GM23338 (cell line): ENCODE results near the gene EXPH5. TPM values are rescaled to one million over a fixed set of nuclear protein-coding genes. Genes with fewer than 3 reads are reported as not detected.

ENCODE experiments used
- ATAC-seq: fragments of 200-7000 bp; cut with Tn5 transposase; 3 replicates; pipeline ENCODE4 v1.9.1; 2020
- DNase-seq: peaks from one replicate; pipeline ENCODE4 v3.0.0-alpha.2; 2015; ENCODE audit warnings: low spot score
- H2AFZ ChIP-seq: fragments of 200-600 bp; sonication (generic); 2 replicates; pipeline ENCODE4 v1.8.0; 2016; ENCODE audit warnings: antibody characterized with exemption, mild to moderate bottlenecking, moderate library complexity
- H3F3A ChIP-seq: fragments of 200-600 bp; sonication (generic); replicated peaks from 2 replicates; pipeline ENCODE4 v1.8.0; 2017; ENCODE audit warnings: antibody characterized with exemption, mixed run types, low read depth
- H3K27ac ChIP-seq: fragments of 200-600 bp; sonication (generic); 2 replicates; pipeline ENCODE4 v1.6.1; 2016; ENCODE audit warnings: low read depth
- H3K27me3 ChIP-seq: fragments of 200-600 bp; sonication (generic); 2 replicates; pipeline ENCODE4 v1.8.0; 2016; ENCODE audit warnings: mild to moderate bottlenecking, mixed run types, moderate library complexity; ENCODE audit not compliant: insufficient read depth
- H3K36me3 ChIP-seq: fragments of 200-600 bp; sonication (generic); 2 replicates; pipeline ENCODE4 v1.8.0; 2016; ENCODE audit warnings: mild to moderate bottlenecking; ENCODE audit not compliant: insufficient read depth
- H3K4me1 ChIP-seq: fragments of 200-600 bp; sonication (generic); 2 replicates; pipeline ENCODE4 v1.8.0; 2016; ENCODE audit warnings: mild to moderate bottlenecking, moderate library complexity; ENCODE audit not compliant: insufficient read depth
- H3K4me2 ChIP-seq: fragments of 200-600 bp; sonication (generic); 2 replicates; pipeline ENCODE4 v1.7.1; 2017; ENCODE audit warnings: mixed run types
- H3K4me3 ChIP-seq: fragments of 200-600 bp; sonication (generic); 2 replicates; pipeline ENCODE4 v1.6.1; 2016; ENCODE audit warnings: mixed run types
- H3K79me2 ChIP-seq: fragments of 200-600 bp; sonication (generic); replicated peaks from 2 replicates; pipeline ENCODE4 v1.8.0; 2017; ENCODE audit warnings: mild to moderate bottlenecking; ENCODE audit not compliant: insufficient read depth
- H3K9me2 ChIP-seq: fragments of 200-600 bp; sonication (generic); 2 replicates; pipeline ENCODE4 v1.8.0; 2017; ENCODE audit not compliant: insufficient read depth
- H4K20me1 ChIP-seq: fragments of 200-600 bp; sonication (generic); replicated peaks from 2 replicates; pipeline ENCODE4 v1.8.0; 2017; ENCODE audit warnings: mild to moderate bottlenecking; ENCODE audit not compliant: insufficient read depth
- H3K27ac Mint-ChIP-seq: 2 replicates; pipeline ENCODE4 v1.8.0; 2020; ENCODE audit warnings: inconsistent platforms, mild to moderate bottlenecking, moderate library complexity, mixed read lengths
- H3K27me3 Mint-ChIP-seq: 3 replicates; pipeline ENCODE4 v1.8.0; 2022; ENCODE audit warnings: low read depth, mild to moderate bottlenecking, moderate library complexity, mixed read lengths, inconsistent platforms; ENCODE audit not compliant: insufficient read depth, poor library complexity
- H3K36me3 Mint-ChIP-seq: 3 replicates; pipeline ENCODE4 v1.8.0; 2021; ENCODE audit warnings: low read depth, mild to moderate bottlenecking, inconsistent platforms, moderate library complexity, mixed read lengths
- H3K4me1 Mint-ChIP-seq: 3 replicates; pipeline ENCODE4 v1.8.0; 2020; ENCODE audit warnings: mild to moderate bottlenecking, inconsistent platforms, mixed read lengths
- H3K4me3 Mint-ChIP-seq: 3 replicates; pipeline ENCODE4 v1.8.0; 2021; ENCODE audit warnings: moderate library complexity, mild to moderate bottlenecking, inconsistent platforms, mixed read lengths
- H3K9me3 Mint-ChIP-seq: 3 replicates; pipeline ENCODE4 v1.8.0; 2020; ENCODE audit warnings: moderate library complexity, mild to moderate bottlenecking, inconsistent platforms, mixed read lengths
- CREB1 ChIP-seq: fragments of 250-450 bp; sonication (Bioruptor Pico); IDR thresholded peaks from 2 replicates; pipeline ENCODE4 v1.5.0; 2020; ENCODE audit warnings: low read depth, mild to moderate bottlenecking, moderate library complexity
- EZH2 ChIP-seq: fragments of 200-600 bp; sonication (generic); IDR thresholded peaks from one replicate; pipeline ENCODE4 v1.8.0; 2017; ENCODE audit warnings: antibody characterized with exemption, mild to moderate bottlenecking, low read depth; ENCODE audit not compliant: unreplicated experiment
- EZH2phosphoT487 ChIP-seq: fragments of 200-600 bp; sonication (generic); IDR thresholded peaks from one replicate; pipeline ENCODE4 v1.8.1; 2018; ENCODE audit warnings: antibody characterized with exemption; ENCODE audit not compliant: unreplicated experiment
- NANOG ChIP-seq: IDR thresholded peaks from 2 replicates; pipeline ENCODE4 v1.6.1; 2016; ENCODE audit warnings: antibody characterized with exemption, borderline replicate concordance
- POLR2AphosphoS5 ChIP-seq: IDR thresholded peaks from 2 replicates; pipeline ENCODE4 v1.6.1; 2016; ENCODE audit warnings: antibody characterized with exemption, low read depth
- STAT1 ChIP-seq: IDR thresholded peaks from one replicate; pipeline ENCODE4 v1.6.1; 2016; ENCODE audit warnings: antibody characterized with exemption; ENCODE audit not compliant: unreplicated experiment
- ZNF331 ChIP-seq: fragments of 250-450 bp; sonication (Bioruptor Pico); IDR thresholded peaks from 2 replicates; pipeline ENCODE4 v1.5.0; 2020; ENCODE audit warnings: low read depth, mild to moderate bottlenecking, moderate library complexity
- polyA plus RNA-seq: library from polyadenylated mRNA; unstranded; fragments of >200 nt; fragmentation: Nextera tagmentation; extraction: Ambion mirVana; gene quantifications from 2 replicates; pipeline ENCODE4 v1.2.1, GENCODE V29; 2016
- total RNA-seq: library from RNA; depleted of rRNA; stranded (reverse); fragments of >200 nt; shearing (Covaris generic); gene quantifications from 2 replicates; pipeline ENCODE4 v1.2.3, GENCODE V29; 2014
- TF ChIP-seq, protein P1 (sequence below): fragments of 250-450 bp; sonication (Bioruptor Pico); IDR thresholded peaks from 2 replicates; pipeline ENCODE4 v1.5.0; 2020; ENCODE audit warnings: mild to moderate bottlenecking, moderate library complexity
- TF ChIP-seq, protein P2 (sequence below), 2 experiments: fragments of 200-600 bp in 1 of 2; sonication (generic) in 1 of 2; conservative IDR thresholded peaks; 2 replicates each; pipeline versions ENCODE4 v1.5.1 to v1.6.1; 2016 to 2017; ENCODE audit warnings: antibody characterized with exemption in 2 of 2, low read depth in 2 of 2, mild to moderate bottlenecking in 2 of 2, moderate library complexity in 1 of 2

The EXPH5 gene
- total and polyA plus RNA-seq, 2 experiments from 2014 or later = 3.6 to 12.6 TPM

DNA sequence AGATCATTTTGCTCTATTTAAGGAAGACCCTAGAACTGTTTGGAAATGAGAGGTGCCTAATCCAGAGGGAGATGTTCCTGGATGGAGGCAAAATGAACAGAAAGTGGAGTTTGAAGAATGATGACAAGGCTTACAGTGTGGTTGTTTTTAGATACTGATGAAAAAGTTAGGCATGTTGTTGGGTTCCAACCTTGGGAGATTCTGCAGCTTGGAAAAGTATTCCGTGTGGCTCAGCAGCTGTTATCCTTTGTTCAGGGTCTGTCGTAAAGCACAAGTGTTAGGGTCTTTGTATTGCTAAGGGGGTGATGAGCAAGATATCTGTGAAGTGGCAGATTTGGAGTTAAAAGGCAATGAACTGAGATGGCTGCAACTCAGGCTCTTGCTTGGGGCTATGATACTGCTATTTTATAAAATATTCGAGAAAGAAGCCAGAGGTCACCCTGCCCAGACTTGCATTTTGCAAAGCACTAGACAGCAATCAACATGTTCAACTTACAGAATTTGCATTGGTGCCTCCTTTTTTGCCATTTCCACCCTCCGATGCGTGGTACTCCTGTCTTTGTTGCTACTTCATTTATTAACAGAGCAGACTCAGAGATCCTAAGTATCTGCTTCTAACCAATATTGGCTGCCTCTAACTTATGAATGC, 50.1 kb downstream of the EXPH5 start (continued):
- TF ChIP-seq, protein P1, sequence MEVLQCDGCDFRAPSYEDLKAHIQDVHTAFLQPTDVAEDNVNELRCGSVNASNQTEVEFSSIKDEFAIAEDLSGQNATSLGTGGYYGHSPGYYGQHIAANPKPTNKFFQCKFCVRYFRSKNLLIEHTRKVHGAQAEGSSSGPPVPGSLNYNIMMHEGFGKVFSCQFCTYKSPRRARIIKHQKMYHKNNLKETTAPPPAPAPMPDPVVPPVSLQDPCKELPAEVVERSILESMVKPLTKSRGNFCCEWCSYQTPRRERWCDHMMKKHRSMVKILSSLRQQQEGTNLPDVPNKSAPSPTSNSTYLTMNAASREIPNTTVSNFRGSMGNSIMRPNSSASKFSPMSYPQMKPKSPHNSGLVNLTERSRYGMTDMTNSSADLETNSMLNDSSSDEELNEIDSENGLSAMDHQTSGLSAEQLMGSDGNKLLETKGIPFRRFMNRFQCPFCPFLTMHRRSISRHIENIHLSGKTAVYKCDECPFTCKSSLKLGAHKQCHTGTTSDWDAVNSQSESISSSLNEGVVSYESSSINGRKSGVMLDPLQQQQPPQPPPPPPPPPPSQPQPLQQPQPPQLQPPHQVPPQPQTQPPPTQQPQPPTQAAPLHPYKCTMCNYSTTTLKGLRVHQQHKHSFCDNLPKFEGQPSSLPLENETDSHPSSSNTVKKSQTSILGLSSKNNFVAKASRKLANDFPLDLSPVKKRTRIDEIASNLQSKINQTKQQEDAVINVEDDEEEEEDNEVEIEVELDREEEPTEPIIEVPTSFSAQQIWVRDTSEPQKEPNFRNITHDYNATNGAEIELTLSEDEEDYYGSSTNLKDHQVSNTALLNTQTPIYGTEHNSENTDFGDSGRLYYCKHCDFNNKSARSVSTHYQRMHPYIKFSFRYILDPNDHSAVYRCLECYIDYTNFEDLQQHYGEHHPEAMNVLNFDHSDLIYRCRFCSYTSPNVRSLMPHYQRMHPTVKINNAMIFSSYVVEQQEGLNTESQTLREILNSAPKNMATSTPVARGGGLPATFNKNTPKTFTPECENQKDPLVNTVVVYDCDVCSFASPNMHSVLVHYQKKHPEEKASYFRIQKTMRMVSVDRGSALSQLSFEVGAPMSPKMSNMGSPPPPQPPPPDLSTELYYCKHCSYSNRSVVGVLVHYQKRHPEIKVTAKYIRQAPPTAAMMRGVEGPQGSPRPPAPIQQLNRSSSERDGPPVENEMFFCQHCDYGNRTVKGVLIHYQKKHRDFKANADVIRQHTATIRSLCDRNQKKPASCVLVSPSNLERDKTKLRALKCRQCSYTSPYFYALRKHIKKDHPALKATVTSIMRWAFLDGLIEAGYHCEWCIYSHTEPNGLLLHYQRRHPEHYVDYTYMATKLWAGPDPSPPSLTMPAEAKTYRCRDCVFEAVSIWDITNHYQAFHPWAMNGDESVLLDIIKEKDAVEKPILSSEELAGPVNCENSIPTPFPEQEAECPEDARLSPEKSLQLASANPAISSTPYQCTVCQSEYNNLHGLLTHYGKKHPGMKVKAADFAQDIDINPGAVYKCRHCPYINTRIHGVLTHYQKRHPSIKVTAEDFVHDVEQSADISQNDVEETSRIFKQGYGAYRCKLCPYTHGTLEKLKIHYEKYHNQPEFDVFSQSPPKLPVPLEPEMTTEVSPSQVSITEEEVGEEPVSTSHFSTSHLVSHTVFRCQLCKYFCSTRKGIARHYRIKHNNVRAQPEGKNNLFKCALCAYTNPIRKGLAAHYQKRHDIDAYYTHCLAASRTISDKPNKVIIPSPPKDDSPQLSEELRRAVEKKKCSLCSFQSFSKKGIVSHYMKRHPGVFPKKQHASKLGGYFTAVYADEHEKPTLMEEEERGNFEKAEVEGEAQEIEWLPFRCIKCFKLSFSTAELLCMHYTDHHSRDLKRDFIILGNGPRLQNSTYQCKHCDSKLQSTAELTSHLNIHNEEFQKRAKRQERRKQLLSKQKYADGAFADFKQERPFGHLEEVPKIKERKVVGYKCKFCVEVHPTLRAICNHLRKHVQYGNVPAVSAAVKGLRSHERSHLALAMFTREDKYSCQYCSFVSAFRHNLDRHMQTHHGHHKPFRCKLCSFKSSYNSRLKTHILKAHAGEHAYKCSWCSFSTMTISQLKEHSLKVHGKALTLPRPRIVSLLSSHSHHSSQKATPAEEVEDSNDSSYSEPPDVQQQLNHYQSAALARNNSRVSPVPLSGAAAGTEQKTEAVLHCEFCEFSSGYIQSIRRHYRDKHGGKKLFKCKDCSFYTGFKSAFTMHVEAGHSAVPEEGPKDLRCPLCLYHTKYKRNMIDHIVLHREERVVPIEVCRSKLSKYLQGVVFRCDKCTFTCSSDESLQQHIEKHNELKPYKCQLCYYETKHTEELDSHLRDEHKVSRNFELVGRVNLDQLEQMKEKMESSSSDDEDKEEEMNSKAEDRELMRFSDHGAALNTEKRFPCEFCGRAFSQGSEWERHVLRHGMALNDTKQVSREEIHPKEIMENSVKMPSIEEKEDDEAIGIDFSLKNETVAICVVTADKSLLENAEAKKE (CRISPR knock-in tag) = no peak
- TF ChIP-seq, protein P2, sequence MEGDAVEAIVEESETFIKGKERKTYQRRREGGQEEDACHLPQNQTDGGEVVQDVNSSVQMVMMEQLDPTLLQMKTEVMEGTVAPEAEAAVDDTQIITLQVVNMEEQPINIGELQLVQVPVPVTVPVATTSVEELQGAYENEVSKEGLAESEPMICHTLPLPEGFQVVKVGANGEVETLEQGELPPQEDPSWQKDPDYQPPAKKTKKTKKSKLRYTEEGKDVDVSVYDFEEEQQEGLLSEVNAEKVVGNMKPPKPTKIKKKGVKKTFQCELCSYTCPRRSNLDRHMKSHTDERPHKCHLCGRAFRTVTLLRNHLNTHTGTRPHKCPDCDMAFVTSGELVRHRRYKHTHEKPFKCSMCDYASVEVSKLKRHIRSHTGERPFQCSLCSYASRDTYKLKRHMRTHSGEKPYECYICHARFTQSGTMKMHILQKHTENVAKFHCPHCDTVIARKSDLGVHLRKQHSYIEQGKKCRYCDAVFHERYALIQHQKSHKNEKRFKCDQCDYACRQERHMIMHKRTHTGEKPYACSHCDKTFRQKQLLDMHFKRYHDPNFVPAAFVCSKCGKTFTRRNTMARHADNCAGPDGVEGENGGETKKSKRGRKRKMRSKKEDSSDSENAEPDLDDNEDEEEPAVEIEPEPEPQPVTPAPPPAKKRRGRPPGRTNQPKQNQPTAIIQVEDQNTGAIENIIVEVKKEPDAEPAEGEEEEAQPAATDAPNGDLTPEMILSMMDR (conservative IDR thresholded peaks at IDR 0.05; ENCODE audit: low read depth in 2 of 2) = no peak
- TF ChIP-seq NANOG (no peak), STAT1 (no peak), EZH2phosphoT487 (no peak), CREB1 (CRISPR knock-in tag) (no peak)

DNA sequence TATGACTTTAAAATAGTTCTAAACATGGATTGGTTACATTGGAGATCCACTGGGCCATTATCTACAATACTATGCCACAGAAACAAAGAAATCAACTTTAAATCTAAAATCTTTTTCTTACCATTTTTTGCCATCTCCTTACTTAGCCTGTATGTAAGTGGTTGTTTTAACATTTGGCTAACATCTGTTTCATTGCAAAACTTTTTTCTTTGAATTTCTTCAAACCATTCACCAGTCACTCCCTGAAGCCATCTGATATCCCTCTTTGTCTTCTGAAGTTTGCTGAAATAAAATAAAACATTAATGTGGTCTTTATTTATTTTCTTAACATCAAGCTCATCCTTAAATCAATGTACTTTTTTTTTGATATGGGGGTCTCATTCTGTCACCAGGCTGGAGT, 52.0 kb downstream of the EXPH5 start:
- no peak for ATAC-seq
- Histone ChIP-seq H4K20me1 (no peaks in the 10 kb centered on the region), H3K9me2 (no peaks in the 10 kb centered on the region), H3K36me3 (no peaks in the 10 kb centered on the region), H3K4me3 (no peak overlapping the region), H3K4me2 (no peak overlapping the region), H3K27me3 (no peaks in the 10 kb centered on the region), H3K27ac (no peak overlapping the region), H2AFZ (no peak overlapping the region), H3F3A (no peaks in the 10 kb centered on the region), H3K4me1 (no peaks in the 10 kb centered on the region), H3K79me2 (no peaks in the 10 kb centered on the region)
- H3K27me3 Mint-ChIP-seq = peaks cover 3% of the 10 kb centered on the region
- no peak for DNase-seq
- H3K9me3 Mint-ChIP-seq = no peaks in the 10 kb centered on the region
- TF ChIP-seq POLR2AphosphoS5 = no peak
- TF ChIP-seq EZH2 = no peak
- no peak for TF ChIP-seq ZNF331 (CRISPR knock-in tag)
- H3K36me3 Mint-ChIP-seq = no peaks in the 10 kb centered on the region
- no peak overlapping the region for H3K27ac Mint-ChIP-seq
- H3K4me1 Mint-ChIP-seq = peaks cover 19% of the 10 kb centered on the region; the same call in 2 of the 3 replicates
- H3K4me3 Mint-ChIP-seq = no peak overlapping the region
